Glutamatergic neuron (in vitro differentiated cells): ENCODE data around the gene FAM234A. TPM values are rescaled to one million over a fixed set of nuclear protein-coding genes. Genes with fewer than 3 reads are reported as not detected.
"Not testable (repeated sequence)": the region's sequence is repeated elsewhere in the genome, so short reads cannot be mapped to it uniquely, and the experiment has no call there.

Experiments used
- DNase-seq: peaks from one replicate; pipeline ENCODE4 v3.0.0; 2022
- H3K27ac Mint-ChIP-seq: one replicate; pipeline ENCODE4 v1.8.0; 2020; ENCODE audit warnings: mild to moderate bottlenecking, mixed read lengths, inconsistent platforms; ENCODE audit not compliant: unreplicated experiment
- H3K27me3 Mint-ChIP-seq: one replicate; pipeline ENCODE4 v1.8.0; 2020; ENCODE audit warnings: mild to moderate bottlenecking, moderate library complexity, mixed read lengths, inconsistent platforms; ENCODE audit not compliant: unreplicated experiment
- H3K36me3 Mint-ChIP-seq: one replicate; pipeline ENCODE4 v1.8.0; 2020; ENCODE audit warnings: mild to moderate bottlenecking, mixed read lengths, inconsistent platforms; ENCODE audit not compliant: unreplicated experiment
- H3K4me1 Mint-ChIP-seq: one replicate; pipeline ENCODE4 v1.8.0; 2020; ENCODE audit warnings: mild to moderate bottlenecking, low read depth, mixed read lengths, inconsistent platforms; ENCODE audit not compliant: unreplicated experiment
- H3K4me3 Mint-ChIP-seq: one replicate; pipeline ENCODE4 v1.8.0; 2020; ENCODE audit warnings: mild to moderate bottlenecking, mixed read lengths, inconsistent platforms; ENCODE audit not compliant: unreplicated experiment
- H3K9me3 Mint-ChIP-seq: one replicate; pipeline ENCODE4 v1.8.0; 2020; ENCODE audit warnings: mild to moderate bottlenecking, moderate library complexity, mixed read lengths, inconsistent platforms; ENCODE audit not compliant: unreplicated experiment
- total RNA-seq: library from RNA; stranded (reverse); fragmentation: NEBNext Ultra II Directional; extraction: Animal tissue kit (Norgen Biotek cat#: 25700); gene quantifications from one replicate; pipeline ENCODE4 v1.2.1, GENCODE V29; 2021; ENCODE audit not compliant: unreplicated experiment
- TF ChIP-seq, protein P1 (sequence below): fragments of 200-600 bp; sonication (generic); IDR thresholded peaks from one replicate; pipeline ENCODE4 v1.5.0; 2021; ENCODE audit not compliant: partially characterized antibody, unreplicated experiment

Gene FAM234A
- total RNA-seq, 1 donor from 2014 or later, result 82.7 TPM

DNA sequence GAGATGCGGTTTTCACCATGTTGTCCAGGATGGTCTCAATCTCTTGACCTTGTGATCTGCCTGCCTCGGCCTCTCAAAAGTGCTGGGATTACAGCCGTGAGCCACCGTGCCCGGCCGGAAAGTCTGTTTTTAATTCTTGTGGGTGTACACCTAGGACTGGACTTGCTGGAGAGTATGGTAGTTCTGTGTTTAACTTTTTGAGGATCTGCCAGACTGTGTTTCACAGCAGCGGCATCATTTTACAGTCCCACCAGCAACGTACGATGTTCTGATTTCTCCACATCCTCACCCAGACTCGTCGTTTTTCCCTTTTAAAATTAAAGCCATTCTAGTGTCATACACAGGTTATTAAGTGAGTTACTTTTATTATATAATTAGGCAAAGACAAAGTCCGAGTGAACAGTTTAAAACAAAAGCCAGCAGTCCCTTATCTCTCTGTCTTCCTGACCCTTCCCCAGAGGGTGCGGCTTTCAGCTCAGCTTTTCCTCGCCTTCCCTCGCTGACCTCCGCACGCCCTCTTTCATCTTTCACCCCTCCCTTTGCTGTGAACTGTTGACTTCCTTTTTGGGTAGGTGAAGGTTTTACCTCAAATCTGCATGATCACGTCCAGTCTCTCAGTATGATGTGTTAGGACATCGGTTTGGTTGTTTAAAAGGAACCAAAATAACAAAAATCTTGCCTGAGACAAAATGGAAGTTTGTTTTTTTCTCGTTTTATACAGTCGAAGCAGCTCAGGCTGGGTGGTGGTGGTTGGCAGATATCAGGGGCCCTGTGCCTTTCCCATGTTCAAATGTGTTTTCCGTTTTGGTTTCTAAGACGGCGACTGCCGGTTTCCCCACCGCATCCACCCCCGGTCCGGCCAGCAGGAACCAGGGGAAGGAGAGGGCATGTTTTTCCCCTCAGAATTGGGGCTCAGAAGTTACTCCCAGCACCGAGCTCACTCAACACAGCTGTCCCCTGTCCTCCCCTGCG is 18.0 kb downstream of the FAM234A start:
- no peak for DNase-seq
- H3K27me3 Mint-ChIP-seq, result peaks cover 3% of the 10 kb centered on the region
- TF ChIP-seq, protein P1, sequence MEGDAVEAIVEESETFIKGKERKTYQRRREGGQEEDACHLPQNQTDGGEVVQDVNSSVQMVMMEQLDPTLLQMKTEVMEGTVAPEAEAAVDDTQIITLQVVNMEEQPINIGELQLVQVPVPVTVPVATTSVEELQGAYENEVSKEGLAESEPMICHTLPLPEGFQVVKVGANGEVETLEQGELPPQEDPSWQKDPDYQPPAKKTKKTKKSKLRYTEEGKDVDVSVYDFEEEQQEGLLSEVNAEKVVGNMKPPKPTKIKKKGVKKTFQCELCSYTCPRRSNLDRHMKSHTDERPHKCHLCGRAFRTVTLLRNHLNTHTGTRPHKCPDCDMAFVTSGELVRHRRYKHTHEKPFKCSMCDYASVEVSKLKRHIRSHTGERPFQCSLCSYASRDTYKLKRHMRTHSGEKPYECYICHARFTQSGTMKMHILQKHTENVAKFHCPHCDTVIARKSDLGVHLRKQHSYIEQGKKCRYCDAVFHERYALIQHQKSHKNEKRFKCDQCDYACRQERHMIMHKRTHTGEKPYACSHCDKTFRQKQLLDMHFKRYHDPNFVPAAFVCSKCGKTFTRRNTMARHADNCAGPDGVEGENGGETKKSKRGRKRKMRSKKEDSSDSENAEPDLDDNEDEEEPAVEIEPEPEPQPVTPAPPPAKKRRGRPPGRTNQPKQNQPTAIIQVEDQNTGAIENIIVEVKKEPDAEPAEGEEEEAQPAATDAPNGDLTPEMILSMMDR, result no peak
- peaks cover 6% of the 10 kb centered on the region for H3K9me3 Mint-ChIP-seq
- peak overlapping the region; percentile 36 for H3K27ac Mint-ChIP-seq
- no peak overlapping the region for H3K4me3 Mint-ChIP-seq
- peaks cover 12% of the 10 kb centered on the region for H3K36me3 Mint-ChIP-seq
- H3K4me1 Mint-ChIP-seq, result peaks cover 7% of the 10 kb centered on the region

GRCh38 chr16:253833-254232 is 19.2 kb downstream of the FAM234A start:
- peaks cover 6% of the 10 kb centered on the region for H3K9me3 Mint-ChIP-seq
- no peaks in the 10 kb centered on the region for H3K27me3 Mint-ChIP-seq
- peaks cover 12% of the 10 kb centered on the region for H3K36me3 Mint-ChIP-seq
- TF ChIP-seq, protein P1, result no peak
- no peak overlapping the region for H3K27ac Mint-ChIP-seq
- H3K4me1 Mint-ChIP-seq, result peaks cover 9% of the 10 kb centered on the region
- no peak overlapping the region for H3K4me3 Mint-ChIP-seq
- DNase-seq, result no peak

GRCh38 chr16:254461-254860 is 19.8 kb downstream of the FAM234A start:
- Mint-ChIP-seq H3K4me3 (no peak overlapping the region), H3K9me3 (peaks cover 6% of the 10 kb centered on the region), H3K36me3 (peaks cover 12% of the 10 kb centered on the region), H3K4me1 (peaks cover 15% of the 10 kb centered on the region), H3K27ac (no peak overlapping the region), H3K27me3 (no peaks in the 10 kb centered on the region)
- TF ChIP-seq, protein P1, result no peak
- DNase-seq, result no peak

DNA sequence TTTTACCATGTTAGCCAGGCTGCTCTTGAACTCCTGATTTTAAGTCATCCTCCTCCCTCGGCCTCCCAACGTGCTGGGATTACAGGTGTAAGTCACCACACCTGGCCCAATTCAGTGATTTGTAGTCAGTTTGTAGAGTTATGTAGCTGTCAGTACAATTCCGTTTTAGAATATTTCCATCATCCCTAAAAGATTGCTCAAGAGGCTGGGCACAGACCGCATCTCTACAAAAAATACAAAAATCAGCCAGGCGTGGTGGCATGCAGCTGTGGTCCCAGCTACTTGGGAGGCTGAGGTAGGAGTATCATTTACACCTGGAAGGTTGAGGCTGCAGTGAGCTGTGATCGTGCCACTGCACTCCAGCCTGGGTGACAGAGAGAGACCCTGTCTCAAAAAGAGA is 20.6 kb downstream of the FAM234A start:
- peaks cover 12% of the 10 kb centered on the region for H3K36me3 Mint-ChIP-seq
- H3K27me3 Mint-ChIP-seq, result no peaks in the 10 kb centered on the region
- H3K4me3 Mint-ChIP-seq, result no peak overlapping the region
- peaks cover 6% of the 10 kb centered on the region for H3K9me3 Mint-ChIP-seq
- no peak overlapping the region for H3K27ac Mint-ChIP-seq
- no peak for DNase-seq
- H3K4me1 Mint-ChIP-seq, result peaks cover 15% of the 10 kb centered on the region
- TF ChIP-seq, protein P1, result no peak

GRCh38 chr16:258091-258490 is 23.5 kb downstream of the FAM234A start:
- not testable (repeated sequence) for H3K27me3 Mint-ChIP-seq, H3K9me3 Mint-ChIP-seq, H3K4me1 Mint-ChIP-seq, DNase-seq
- H3K27ac Mint-ChIP-seq, result peak overlapping the region; percentile 88
- peaks cover 12% of the 10 kb centered on the region for H3K36me3 Mint-ChIP-seq
- peak overlapping the region; percentile 34 for H3K4me3 Mint-ChIP-seq
